ENCODE results near the gene KIFBP. TPM values are rescaled to one million over a fixed set of nuclear protein-coding genes. Genes with fewer than 3 reads are reported as not detected.

Gene KIFBP
- total and polyA plus RNA-seq, 9 of the 15 experiments (the other 6 are each of a cell fraction or from before 2014, with no cell fraction given): 5.6 to 23.2 (median 14.8) TPM

GRCh38 chr10:68955832-68956532, 32.6 kb upstream of the KIFBP start, which contains the start of gene DDX21 (continued):
- no peak for TF ChIP-seq PATZ1 (CRISPR knock-in tag; IDR thresholded peaks at IDR 0.05; ENCODE audit: borderline replicate concordance)
- TF ChIP-seq ATF1 (CRISPR knock-in tag; IDR thresholded peaks at IDR 0.05): no peak; the same call in 1 of the 2 replicates
- peak; percentile 97 for TF ChIP-seq ATF1 (tag; IDR thresholded peaks at IDR 0.05)
- no peak; a peak in 1 of 4 replicates for TF ChIP-seq MCM7 (IDR thresholded peaks at IDR 0.05)
- peak; percentile 65; the same call in 1 of the 2 replicates for TF ChIP-seq FOXP4 (CRISPR knock-in tag; IDR thresholded peaks at IDR 0.05; ENCODE audit: borderline replicate concordance)
- no peak; the same call in 1 of the 2 replicates for TF ChIP-seq EHMT2 (IDR thresholded peaks at IDR 0.05)
- TF ChIP-seq ELF2 (CRISPR knock-in tag; IDR thresholded peaks at IDR 0.05): peak; percentile 98
- peak; percentile 52; the same call in 1 of the 2 replicates for TF ChIP-seq ZNF224 (CRISPR knock-in tag; IDR thresholded peaks at IDR 0.05)
- no peak for TF ChIP-seq CBX1 (IDR thresholded peaks at IDR 0.05; ENCODE audit: low read depth)
- no peak for TF ChIP-seq DNMT1 (IDR thresholded peaks at IDR 0.05)
- no peak for TF ChIP-seq CHD1 (IDR thresholded peaks at IDR 0.05; ENCODE audit: low read length)
- no peak for TF ChIP-seq NFXL1 (CRISPR knock-in tag; IDR thresholded peaks at IDR 0.05)
- no peak for TF ChIP-seq ZNF146 (CRISPR knock-in tag; IDR thresholded peaks at IDR 0.05; ENCODE audit: unreplicated experiment)
- no peak for TF ChIP-seq ZNF561 (CRISPR knock-in tag; conservative IDR thresholded peaks at IDR 0.05)
- TF ChIP-seq, protein P1, sequence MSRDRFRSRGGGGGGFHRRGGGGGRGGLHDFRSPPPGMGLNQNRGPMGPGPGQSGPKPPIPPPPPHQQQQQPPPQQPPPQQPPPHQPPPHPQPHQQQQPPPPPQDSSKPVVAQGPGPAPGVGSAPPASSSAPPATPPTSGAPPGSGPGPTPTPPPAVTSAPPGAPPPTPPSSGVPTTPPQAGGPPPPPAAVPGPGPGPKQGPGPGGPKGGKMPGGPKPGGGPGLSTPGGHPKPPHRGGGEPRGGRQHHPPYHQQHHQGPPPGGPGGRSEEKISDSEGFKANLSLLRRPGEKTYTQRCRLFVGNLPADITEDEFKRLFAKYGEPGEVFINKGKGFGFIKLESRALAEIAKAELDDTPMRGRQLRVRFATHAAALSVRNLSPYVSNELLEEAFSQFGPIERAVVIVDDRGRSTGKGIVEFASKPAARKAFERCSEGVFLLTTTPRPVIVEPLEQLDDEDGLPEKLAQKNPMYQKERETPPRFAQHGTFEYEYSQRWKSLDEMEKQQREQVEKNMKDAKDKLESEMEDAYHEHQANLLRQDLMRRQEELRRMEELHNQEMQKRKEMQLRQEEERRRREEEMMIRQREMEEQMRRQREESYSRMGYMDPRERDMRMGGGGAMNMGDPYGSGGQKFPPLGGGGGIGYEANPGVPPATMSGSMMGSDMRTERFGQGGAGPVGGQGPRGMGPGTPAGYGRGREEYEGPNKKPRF (IDR thresholded peaks at IDR 0.05; ENCODE audit: low read depth, low read length): no peak
- TF ChIP-seq HDAC3 (IDR thresholded peaks at IDR 0.05; ENCODE audit: borderline replicate concordance, partially characterized antibody): peak; percentile 77
- TF ChIP-seq CTBP1 (IDR thresholded peaks at IDR 0.05; ENCODE audit: borderline replicate concordance): 0 out of 2 replicates have a peak, but pooled peaks have one; percentile 41
- TF ChIP-seq SIX5 (IDR thresholded peaks at IDR 0.05; ENCODE audit: borderline replicate concordance in 1 of 2, insufficient read depth in 1 of 2, low read depth in 1 of 2, low read length in 2 of 2): no peak; a peak in 1 of 4 replicates
- TF ChIP-seq JUND (IDR thresholded peaks at IDR 0.05; ENCODE audit: borderline replicate concordance, low read depth, low read length): peak; percentile 59
- TF ChIP-seq JUND (tag; IDR thresholded peaks at IDR 0.05; ENCODE audit: borderline replicate concordance, low read depth, low read length): peak; percentile 73; the same call in 2 of the 3 replicates
- no peak; the same call in 1 of the 2 replicates for TF ChIP-seq ILF3 (IDR thresholded peaks at IDR 0.05; ENCODE audit: borderline replicate concordance)
- TF ChIP-seq ADNP (tag; IDR thresholded peaks at IDR 0.05): no peak

Measured in K562 (cell line).